PFSK-1 (cell line): ENCODE data around the gene FBXO47.

Source experiments
- FOXP2 ChIP-seq: optimal IDR thresholded peaks from 2 replicates; pipeline ENCODE3; 2011; ENCODE audit warnings: borderline replicate concordance, control low read depth, inconsistent platforms; ENCODE audit not compliant: insufficient read depth; ENCODE audit errors: extremely low read length, extremely low read depth
- POLR2AphosphoS5 ChIP-seq: IDR thresholded peaks from 2 replicates; pipeline ENCODE4 v1.6.1; 2012; ENCODE audit warnings: low read depth, mild to moderate bottlenecking, control low read depth, low read length, moderate library complexity
- REST ChIP-seq, 2 experiments: IDR thresholded peaks; 2 replicates each; pipeline versions ENCODE4 v1.6.1 to v1.8.0; 2011 to 2012; ENCODE audit warnings: low read depth in 2 of 2, low read length in 2 of 2, control low read depth in 1 of 2, inconsistent platforms in 1 of 2, mild to moderate bottlenecking in 1 of 2, moderate library complexity in 1 of 2; ENCODE audit not compliant: insufficient read depth in 1 of 2
- SIN3A ChIP-seq: IDR thresholded peaks from 2 replicates; pipeline ENCODE4 v1.6.1; 2012; ENCODE audit warnings: mild to moderate bottlenecking, low read length, moderate library complexity, borderline replicate concordance; ENCODE audit not compliant: insufficient read depth
- TAF1 ChIP-seq: IDR thresholded peaks from 2 replicates; pipeline ENCODE4 v1.6.1; 2012; ENCODE audit warnings: low read length, control low read depth, borderline replicate concordance; ENCODE audit not compliant: insufficient read depth

The FBXO47 gene

DNA sequence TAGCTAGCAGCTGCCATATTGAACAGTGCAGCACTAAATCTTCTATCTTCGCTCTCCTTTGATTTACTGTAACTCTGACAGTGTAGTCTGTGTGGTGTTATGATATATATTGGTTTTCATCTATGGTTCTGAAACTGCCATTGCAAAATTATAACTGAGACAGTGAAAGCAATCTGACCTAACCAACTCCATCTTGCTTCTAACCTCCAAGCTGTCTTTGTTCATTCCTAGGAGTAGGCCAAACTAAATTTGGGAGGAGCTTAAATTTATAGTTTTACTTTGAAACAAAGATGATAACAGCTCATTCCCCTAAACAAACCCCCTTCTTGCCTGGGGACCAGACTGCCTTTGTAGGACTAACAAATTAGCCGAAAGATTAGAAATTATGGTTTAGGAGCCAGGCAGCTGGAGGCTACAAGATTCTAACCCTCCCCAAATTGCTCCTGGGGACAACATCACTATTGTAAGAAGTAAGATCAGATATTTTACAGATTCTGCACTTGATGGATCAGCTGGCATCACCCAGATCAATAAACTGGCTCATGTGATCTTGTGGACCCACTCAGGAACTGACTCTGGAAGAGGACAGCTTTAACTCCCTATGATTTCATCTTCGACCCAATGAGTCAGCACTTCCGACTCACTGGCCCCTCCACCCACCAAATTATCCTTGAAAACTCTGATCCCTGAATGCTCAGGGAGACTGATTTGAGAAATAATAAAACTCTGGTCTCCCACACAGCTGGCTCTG lies 47.0 kb upstream of the FBXO47 start:
- TF ChIP-seq SIN3A (no peak), FOXP2 (no peak), TAF1 (no peak), REST (IDR thresholded peaks at IDR 0.05; ENCODE audit: insufficient read depth in 1 of 2, low read depth in 2 of 2, low read length in 2 of 2) (no peak), POLR2AphosphoS5 (no peak)

DNA sequence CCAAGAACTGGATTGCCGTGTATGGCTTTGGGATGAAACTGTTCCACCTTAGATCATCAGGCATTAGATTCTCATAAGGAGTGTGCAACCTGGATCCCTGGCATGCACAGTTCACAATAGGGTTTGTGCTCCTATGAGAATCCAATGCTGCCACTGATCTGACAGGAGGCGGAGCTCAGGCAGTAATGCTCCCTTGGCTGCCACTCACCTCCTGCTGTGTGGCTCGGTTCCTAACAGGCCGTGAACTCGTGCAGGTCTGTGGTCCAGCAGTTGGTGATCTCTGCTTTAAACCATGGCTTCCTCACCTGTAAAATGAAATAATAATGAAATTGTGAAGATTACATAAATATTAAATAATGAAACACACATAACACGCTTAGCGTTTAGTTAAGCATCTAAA lies 45.5 kb upstream of the FBXO47 start:
- TF ChIP-seq TAF1 (no peak), SIN3A (no peak), POLR2AphosphoS5 (no peak), REST (IDR thresholded peaks at IDR 0.05; ENCODE audit: insufficient read depth in 1 of 2, low read depth in 2 of 2, low read length in 2 of 2) (no peak), FOXP2 (no peak)

DNA sequence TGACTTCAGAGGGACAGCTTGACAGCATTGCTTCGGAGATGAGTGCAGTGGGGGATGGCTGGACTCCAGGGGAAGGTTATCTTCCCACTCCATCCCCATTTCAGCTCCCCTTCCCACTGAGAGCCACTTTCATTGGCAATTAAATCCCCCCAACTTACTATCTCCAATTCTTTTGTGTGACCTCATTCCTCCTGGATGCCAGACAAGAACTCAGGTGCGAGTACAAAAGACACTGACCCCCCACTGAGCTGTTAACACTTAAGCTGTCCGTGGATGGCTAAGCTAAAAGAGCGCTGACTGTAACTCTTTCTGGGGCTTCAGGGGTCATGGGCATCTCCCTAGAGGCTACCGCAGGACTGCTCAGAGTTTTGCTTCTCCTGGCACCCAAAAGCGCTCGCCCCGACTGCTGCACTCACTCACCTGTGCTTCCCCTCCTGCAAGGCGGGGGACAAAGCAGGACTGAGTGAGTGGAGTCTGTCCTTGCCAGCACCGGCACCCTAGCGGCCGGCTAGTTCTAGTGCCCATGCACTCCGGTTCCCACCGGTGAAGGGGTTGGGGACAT lies 44.8 kb upstream of the FBXO47 start:
- TF ChIP-seq TAF1 (no peak), FOXP2 (no peak), SIN3A (no peak), REST (IDR thresholded peaks at IDR 0.05; ENCODE audit: insufficient read depth in 1 of 2, low read depth in 2 of 2, low read length in 2 of 2) (no peak)

DNA sequence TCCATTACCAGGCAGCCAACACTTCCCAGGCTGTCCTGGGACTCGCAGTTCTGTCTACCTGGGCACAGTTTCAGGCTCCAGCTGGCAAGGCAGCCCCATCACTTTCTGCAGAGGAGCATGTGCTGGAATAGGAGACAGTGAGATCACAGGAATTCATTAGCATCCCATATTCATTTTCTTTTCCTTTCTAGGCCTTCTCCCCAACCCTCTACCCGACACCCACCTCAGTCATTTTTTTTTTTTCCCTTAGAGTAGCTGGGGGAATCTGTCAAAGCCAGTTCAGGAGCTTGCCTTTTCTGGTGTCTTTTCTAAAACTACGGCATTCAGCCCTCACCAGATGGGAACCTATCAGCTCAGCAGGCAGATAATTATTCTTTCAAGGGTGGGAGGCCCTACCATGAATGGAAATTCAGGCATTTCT lies 42.4 kb upstream of the FBXO47 start:
- TF ChIP-seq TAF1, result no peak
- no peak for TF ChIP-seq POLR2AphosphoS5
- TF ChIP-seq FOXP2, result no peak
- TF ChIP-seq SIN3A, result no peak
- TF ChIP-seq REST (IDR thresholded peaks at IDR 0.05; ENCODE audit: insufficient read depth in 1 of 2, low read depth in 2 of 2, low read length in 2 of 2), result no peak
